DLD1 (cell line): ENCODE measurements around the gene ADGRG2.
"Not testable (repeated sequence)": the region's sequence is repeated elsewhere in the genome, so short reads cannot be mapped to it uniquely, and the experiment has no call there.

Experiments used
- in situ Hi-C: cut with HindIII; loops from 2 replicates; pipeline ENCODE4 v1.10.0; 2017; ENCODE audit warnings: low sequenced_read_pairs

ADGRG2 gene

DNA sequence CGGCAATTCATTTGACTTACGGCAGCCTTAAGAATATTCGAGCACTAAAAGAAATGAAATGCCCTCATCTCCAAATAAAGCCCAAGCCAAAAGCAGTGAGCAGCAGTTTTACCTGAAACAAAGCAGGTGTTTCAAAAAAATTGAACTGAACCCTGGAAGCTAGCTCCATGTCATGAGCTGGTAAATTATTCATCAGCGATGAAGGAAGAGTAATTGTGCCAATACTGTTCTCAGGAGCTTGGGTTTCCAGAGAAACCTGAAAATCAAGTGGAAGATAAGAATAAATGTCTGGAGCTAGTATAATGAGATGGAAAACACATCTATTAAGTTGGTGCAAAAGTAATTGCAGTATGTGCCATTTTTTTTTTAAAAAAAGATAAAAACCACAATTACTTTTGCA is 114.4 kb downstream of the ADGRG2 start:
- in situ Hi-C loops = no loop called here

DNA sequence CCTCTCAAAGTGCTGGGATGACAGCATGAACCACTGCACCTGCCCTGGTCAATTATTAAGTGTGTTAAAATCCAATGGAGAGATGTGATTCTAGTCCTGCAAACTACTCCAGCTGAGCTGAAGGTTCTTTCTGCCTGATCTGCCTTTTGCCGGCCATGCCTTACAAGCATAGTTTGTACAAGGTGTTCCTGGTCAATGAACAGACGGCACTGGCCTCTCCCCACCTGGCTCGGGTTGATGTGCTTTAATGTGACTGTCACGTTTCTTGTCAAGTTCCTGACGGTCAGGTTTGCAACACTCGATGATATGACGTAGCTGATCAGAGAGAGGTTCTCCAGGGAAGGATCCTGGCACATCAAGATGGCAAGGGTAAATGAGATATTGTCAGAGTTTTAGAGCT is 115.3 kb downstream of the ADGRG2 start:
- in situ Hi-C loops = no loop called here

DNA sequence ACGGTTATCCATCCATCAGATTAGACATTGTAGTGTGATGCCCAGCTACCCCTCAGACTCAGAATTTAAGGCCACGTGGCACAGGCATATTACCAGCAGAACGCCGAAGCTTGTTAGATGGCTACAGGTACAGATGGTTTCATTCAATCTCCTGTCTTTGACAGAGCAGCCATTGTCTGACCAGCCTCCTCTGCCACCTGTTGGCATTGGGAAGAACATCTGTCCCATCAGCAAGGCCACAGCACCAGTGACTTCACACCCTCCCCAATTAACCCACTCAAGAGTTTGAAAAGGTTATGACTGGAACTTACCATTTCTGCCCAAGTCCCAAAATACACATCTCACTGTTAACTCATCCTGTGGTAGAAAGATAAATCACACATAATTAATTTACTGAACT is 116.4 kb downstream of the ADGRG2 start:
- in situ Hi-C loops = no loop called here

DNA sequence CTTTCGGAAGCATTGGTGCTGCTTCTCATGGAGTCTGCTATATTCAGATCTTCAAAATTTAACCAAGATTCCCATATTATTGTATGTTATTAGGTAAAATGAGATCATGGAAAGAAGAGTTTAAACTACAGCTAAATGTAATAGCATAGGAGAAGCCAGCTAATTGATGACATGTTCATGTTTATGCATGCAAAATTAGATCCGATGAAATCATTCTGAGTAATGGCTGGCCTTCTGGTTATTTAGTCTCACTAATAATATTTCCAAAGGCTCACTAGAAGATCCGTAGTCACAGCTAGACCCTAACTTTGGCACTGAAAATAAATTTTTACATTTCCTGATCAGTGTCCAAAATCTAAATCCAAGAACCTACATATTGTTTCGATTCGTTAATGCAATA is 118.5 kb downstream of the ADGRG2 start:
- in situ Hi-C loops = no loop called here

DNA sequence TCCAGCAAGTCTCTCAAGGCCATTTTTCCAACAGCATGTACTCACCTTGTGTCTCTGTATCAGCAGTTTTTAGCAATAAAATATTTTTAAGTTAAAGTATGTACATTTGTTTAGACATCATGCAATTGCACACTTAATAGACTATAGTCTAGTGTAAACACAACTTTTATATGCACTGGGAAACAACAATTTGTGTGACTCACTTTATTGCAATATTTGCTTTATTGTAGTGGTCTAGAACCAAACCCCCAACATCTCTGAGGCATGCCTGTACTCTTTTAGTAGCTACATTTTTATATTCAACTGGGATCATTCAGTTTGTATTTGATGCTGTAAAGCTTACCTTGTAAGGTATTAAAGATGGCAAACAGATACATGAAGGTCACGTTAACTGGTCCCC is 123.6 kb downstream of the ADGRG2 start:
- in situ Hi-C loops = no loop called here

DNA sequence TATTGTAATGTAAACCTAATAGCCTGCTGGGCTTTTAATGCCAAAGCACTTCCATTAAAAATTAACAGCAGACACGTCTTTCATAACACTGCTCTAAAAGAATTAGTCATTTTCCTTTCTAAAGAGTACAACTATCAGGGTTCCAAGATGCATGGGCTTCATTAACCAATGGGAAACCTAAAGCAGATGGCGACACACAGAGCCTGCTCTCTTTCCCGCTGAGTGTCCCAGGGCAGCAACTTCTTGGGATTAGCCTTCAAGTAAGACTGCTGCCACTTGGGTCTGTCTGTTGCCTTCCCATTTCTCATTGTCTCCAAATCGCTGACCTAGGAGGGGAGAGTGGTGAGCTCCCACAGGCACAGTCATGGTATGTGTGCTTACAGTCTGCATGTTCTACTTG is 124.4 kb downstream of the ADGRG2 start:
- in situ Hi-C loops = no loop called here

DNA sequence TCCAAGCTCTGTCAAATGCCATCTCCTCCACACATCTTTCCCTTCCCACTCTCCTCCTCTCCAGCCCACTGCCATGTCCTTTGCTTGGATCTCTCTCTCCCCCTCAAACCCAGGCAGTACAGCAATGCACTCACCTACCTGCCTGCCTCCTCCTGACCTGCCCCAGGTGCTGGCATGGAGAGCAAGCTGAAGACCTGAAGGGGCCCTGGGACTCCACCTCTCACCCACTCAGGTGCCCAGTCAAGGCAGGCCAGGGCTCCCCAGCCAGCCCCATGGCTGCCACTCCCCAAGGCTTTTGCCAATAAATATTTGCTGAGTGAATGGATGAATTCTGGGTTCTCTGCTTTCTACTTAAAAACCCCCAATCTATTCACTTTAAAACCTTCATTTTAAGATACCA is 125.7 kb downstream of the ADGRG2 start:
- in situ Hi-C loops = no loop called here

DNA sequence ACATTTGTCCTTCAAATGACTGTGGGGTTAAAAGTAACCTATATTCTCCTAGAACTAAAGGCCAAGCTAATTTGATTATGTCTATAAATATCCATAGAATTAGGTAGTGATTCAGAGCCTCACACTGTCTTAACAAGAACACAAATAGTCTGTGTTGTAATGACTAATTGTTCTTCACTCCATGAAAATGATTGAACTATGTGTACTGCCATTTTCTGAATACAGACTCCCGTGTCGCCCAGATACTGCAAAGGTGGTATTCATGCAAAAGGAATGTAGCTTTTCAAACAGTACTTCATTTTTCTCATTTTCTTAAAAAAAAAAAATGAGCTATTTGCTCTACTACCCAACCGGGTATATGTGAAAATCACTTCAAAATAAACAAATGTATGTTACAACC is 127.0 kb downstream of the ADGRG2 start:
- in situ Hi-C loops = no loop called here

DNA sequence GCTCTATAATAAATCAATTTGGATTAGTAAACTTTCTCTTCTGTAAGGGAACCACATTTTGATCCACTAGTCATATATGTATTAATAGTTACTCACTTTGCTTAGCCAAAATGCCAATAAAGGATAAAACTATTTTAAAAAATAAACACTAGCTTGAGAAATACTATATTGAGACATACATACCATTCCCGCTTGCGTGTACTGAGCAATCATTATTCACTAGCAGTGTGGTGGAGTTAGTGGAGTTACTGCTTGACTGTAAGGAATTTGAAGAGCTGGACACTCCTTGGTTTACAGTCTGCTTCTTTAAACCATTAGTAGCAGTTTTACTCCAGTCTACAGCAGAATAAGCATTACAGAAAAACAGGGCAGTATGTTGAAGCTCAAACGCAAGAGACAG is 127.6 kb downstream of the ADGRG2 start:
- in situ Hi-C loops = no loop called here

DNA sequence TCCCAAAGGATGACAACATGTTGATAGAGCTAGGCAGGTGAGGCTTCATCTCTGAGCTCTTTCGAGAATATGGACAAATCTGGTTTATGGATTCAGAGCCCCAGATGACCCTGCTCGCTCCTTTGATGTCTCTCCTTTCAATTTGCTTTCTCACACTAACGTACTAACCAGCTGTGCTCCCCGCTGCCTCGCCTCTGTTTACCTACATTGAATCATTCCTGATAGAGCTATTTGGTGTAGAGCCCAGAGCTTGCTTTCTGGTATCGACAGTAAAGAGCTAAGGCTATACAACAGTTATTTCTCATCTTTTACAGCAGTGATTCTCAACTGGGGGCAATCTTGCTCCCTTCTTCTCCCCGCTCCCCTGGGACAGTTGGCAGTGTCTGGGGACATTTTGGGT is 129.4 kb downstream of the ADGRG2 start:
- in situ Hi-C loops = no loop called here

DNA sequence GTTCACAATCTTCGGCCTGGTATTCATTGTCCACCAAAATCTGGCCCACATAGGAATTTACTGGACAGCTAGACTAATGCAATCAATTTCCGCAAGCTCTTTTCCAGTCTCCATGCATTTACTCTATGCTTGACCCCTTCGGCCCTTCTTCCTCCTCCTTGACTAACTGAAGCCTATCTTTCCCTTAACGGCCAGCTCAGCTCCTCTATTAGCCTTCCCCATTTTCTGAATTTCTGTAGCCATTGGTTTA is 137.2 kb downstream of the ADGRG2 start:
- in situ Hi-C loops = no loop called here

DNA sequence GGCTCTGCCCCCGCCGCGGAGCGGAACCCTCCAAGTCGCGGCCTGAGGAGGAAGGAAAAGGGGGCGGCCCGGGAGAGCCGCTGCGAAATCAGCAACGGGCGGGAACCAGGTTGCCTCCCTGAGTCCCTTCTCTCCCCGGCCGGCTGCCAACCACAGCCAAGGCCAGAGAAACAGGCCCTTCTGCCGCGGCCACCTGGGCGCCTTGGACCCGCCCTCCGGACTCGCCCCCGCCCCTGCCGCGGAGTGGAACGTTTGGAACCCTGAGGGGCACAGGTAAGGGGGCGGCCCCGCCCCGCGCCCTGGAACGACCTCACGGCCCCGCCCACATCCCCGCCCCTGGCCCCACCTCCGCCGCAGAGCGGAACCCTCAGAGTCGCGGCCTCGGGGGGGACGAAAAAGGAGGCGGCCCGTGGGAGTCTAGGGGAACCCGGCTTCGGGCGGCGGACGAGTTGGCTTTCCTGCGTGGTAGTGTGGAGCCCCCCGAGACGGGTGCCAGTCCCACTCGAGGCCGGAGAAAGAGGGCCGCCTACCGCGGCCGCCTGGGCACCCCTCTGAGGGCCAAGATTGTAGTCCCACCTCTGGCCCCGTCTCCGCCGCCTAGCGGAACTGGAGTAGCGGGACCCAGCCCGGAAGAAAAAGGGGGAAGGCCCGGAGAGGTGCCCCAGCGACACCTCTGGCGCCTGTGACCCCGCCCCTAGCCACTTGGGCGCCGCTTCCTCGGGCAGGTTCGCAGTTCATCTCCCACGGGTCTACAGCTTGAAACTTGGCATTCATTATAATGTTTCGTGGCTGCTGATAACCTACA is 137.7 kb downstream of the ADGRG2 start:
- in situ Hi-C loops = no loop called here

DNA sequence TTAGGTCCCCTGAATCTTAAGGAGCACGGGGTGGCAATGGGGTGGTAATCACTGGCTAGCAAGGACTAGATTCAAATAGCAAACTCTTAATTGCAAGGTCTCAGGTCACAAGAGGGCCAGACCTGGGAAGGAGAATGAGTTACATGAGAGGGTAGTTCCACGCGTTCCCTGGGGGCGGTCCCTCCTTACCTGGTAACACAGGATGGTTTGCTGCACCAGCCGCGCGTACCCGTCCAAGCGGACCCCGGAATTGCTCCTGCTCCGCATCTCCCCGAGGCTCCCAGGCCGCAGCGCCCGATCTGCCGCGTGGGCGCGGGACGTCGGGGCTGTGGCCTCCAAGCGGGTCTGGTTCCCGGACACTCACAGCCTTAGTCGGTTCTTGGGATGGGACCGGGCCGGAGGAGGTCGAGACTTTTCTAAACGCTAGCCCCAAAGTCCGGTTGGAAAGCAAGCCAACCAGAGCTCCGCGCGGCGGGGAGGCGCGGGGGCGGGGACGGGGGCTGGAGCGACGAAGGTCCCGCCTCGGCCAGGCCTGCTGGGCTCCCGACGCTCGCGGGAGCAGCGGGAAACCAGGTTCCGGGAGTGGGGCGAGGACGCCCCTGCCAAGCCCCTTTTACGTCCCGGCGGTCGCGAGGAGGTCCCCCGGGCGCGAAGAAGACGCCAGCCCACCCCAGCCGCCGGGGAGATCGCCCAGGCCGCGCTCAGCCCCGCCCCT is 138.4 kb downstream of the ADGRG2 start, which contains the start of gene PHKA2:
Gene PHKA2 (minus strand): TSS at position 449 of the 715 bp plus-strand sequence. CDS start 182 bp downstream, at position 267.
- in situ Hi-C loops = no loop called here

DNA sequence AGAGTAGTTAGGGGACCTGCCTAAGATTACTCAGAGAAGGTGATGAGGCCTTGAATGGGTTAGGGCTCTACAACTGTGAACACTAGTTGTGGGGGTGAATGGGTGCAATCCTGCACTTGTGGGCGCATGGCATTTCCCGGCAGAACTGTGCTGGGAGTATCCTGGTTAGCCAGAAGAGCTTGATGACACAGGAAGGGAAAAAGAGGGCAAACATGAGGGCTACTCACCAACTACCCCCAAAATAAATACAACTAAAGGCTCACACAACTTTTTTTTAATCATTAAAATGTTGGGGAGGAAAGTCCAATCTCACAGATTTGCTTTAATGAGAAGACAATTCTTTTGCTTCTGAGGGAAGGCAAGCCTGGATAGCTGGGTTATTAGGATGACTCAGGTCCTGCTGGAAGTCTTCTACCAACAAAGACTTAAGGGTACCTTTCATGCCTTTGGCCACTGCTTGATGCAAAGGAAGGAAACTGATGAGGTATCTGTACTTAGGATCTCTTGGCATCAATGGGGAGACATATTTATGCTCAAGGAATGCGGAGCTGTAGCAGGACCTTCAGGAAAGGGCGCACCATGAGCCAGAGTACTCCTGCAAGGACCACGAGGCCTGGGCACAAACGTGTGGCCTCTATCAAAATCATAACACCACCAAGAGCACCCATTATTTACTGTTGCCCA is 141.0 kb downstream of the ADGRG2 start:
- in situ Hi-C loops = no loop called here

DNA sequence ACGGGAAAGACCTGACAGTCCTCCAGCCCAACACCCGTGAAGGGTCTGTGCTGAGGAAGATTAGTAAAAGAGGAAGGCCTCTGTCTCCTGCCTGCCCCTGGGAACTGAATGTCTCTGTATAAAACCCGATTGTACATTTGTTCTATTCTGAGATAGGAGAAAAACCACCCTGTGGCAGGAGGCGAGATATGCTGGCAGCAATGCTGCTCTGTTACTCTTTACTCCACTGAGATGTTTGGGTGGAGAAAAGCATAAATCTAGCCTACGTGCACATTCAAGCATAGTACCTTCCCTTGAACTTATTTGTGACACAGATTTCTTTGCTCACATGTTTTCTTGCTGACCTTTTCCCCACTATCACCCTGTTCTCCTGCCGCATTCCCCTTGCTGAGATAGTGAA is 142.0 kb downstream of the ADGRG2 start:
- in situ Hi-C loops = not testable (repeated sequence)

DNA sequence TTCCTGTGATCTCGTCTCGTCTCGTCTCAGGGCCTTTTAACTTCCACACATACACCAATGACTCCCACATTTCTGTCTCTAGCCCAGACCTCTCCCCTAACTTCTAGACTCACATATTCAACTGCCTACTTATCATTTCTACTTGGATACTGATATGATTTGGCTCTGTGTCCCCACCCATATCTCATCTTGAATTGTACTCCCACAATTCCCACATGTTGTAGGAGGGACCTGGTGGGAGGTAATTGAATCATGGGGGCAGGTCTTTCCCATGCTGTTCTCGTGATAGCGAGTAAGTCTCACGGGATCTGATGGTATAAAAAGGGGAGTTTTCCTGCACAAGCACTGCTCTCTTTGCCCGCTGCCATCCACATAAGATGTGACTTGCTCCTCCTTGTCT is 147.3 kb downstream of the ADGRG2 start:
- in situ Hi-C loops = no loop called here

DNA sequence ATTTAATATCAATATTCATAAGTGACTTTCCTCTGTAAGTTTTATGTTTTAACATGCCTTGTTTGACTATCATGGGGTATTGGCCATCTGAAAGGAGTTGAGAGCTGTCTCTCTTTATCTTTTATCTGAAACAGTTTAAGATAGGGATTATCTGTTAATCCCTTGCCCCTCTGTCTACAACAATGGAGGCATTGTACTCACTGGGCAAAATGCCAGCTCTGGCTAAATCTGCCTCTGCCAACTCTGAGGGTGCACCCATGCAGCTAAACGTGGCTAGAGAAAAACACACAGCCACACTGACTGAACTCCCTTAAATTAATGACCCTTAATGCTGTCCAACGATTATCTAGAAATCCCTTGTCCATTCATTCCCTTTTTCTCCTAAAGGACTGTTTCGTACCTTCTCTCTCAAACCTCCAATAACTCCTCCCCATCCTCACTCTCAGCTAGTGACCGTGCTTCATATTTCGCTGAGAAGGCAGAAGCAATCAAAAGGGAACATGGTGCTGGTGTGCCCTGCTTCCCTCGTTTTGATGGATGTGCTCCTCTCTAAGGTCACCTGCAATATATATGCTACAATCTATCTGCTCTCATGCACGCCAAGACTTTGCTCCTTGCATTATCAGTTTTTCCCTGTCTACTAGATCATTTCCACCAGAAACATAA is 148.6 kb downstream of the ADGRG2 start:
- in situ Hi-C loops = no loop called here

DNA sequence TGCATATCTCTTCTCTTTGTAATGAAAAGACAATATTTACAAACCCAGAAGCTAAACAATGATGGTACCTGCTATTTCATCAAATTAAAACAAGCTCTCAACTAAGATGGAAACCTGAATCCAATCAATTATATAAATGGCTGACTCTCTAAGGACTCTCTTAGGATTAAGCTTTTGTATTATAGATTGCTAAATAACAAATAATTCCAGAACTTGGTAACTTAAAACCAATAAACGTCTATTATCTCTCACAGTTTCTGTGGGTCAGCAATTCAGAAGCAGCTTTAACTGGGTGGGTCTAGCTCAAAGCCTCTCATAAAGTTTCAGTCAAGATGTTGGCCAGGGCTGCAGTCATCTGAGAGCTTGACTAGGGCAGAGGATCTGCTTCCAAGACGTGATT is 150.8 kb downstream of the ADGRG2 start:
- in situ Hi-C loops = no loop called here

DNA sequence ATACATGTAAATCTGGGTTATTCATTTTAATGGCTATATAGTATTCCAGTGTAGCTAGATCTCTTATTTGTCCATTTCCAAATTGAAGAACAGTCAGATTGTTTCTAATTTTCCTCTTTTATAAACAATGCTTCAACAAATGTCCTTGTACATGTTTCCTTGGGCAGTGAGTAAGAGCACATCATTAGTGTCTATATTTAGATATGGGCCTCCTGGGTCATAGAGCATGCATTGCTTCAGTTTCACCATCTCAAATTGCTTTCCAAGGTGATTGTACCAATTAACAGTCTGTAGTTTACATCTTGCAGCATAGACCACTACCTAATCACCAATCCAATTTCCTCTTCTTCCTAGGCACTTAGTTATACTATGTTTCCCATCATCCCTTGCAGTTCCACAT is 151.8 kb downstream of the ADGRG2 start:
- in situ Hi-C loops = no loop called here

DNA sequence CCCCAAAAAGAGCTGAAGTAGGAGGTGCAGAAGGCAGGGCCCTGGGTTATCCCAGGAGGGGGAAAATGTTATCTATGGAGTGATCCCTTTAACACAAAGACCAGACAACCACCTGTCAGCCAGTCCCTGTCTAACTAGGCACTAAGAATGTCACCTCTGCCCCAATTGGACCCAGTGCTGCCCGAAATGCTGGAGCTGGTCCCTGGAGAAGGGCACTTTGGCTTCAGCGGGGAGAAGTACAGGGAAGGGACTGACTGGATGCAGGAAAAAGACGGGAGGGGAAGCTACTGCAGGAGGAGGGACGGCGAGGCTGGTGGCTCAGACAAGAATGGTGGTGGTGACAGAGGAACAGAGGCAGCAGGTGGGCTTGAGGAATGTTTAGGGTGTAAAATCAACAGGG is 155.6 kb downstream of the ADGRG2 start:
- in situ Hi-C loops = no loop called here

DNA sequence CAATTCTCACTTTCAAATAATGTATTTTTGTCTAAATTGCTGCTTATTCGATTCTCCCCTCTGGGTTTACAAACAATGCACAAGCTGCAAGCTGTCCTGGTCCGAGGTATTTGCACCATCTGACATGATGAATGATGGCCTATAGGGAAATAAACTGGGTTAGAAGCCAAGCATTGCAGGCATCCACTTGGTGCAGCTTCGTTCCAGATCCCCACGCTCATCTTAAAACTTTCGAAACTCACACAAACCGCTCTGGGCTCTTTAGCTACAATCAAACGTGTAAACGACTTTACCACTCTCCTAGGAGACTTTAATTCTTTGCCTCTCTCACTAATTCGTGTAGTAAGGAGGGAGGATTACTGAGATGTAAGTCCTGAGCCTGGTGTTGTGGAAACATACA is 157.4 kb downstream of the ADGRG2 start:
- in situ Hi-C loops = no loop called here

DNA sequence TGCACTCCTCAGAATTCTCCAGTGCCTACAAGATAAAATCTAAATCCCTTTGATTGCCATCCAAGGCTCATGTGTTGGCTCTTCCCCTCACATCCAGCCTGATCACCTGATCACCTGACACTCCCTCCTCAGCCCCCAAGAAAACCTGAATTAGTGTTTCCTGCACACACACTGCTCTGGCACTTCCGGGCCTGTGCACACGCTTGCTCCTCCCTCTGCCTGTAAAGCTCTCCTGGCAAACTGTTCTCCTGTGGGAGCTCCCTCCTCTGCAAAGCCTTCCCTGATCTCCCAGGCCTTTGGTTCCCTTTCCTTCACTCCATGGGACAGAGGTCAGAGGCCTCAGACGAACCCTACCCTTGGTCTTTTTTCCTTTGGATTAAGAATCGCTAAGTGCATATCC is 158.2 kb downstream of the ADGRG2 start:
- in situ Hi-C loops = no loop called here
